GM12878 (cell line): ENCODE measurements around the gene CNTNAP2.

Experiments used
- ASH2L ChIP-seq: fragments of 300-600, 200-600 bp; sonication (generic); IDR thresholded peaks from 2 replicates; pipeline ENCODE4 v1.6.1; 2017; ENCODE audit warnings: low read depth, mild to moderate bottlenecking, borderline replicate concordance
- EP300 ChIP-seq, 2 experiments: fragments of 150-350 bp in 1 of 2; IDR thresholded peaks; 2 replicates each; pipeline ENCODE4 v1.6.1; 2011 to 2012; ENCODE audit warnings: low read depth in 2 of 2, low read length in 2 of 2, borderline replicate concordance in 1 of 2, improper control_type of control experiment in 1 of 2, inconsistent platforms in 1 of 2; ENCODE audit not compliant: control insufficient read depth in 1 of 2
- FOXM1 ChIP-seq: IDR thresholded peaks from 2 replicates; pipeline ENCODE4 v1.6.1; 2012; ENCODE audit warnings: low read depth, mild to moderate bottlenecking, inconsistent platforms, low read length, moderate library complexity
- MYC ChIP-seq: IDR thresholded peaks from 2 replicates; pipeline ENCODE4 v1.6.1; 2011; ENCODE audit warnings: mild to moderate bottlenecking, low read length, moderate library complexity, inconsistent platforms; ENCODE audit not compliant: insufficient read depth, insufficient replicate concordance, insufficient read length, severe bottlenecking
- POLR2A ChIP-seq: IDR thresholded peaks from 2 replicates; pipeline ENCODE4 v1.6.1; 2011; ENCODE audit warnings: low read depth, mild to moderate bottlenecking, low read length
- TCF12 ChIP-seq: IDR thresholded peaks from 2 replicates; pipeline ENCODE4 v1.6.1; 2011; ENCODE audit warnings: low read depth, mild to moderate bottlenecking, low read length
- ZZZ3 ChIP-seq: IDR thresholded peaks from 2 replicates; pipeline ENCODE4 v1.6.1; 2011; ENCODE audit warnings: low read depth; ENCODE audit not compliant: control insufficient read depth, insufficient read length

DNA sequence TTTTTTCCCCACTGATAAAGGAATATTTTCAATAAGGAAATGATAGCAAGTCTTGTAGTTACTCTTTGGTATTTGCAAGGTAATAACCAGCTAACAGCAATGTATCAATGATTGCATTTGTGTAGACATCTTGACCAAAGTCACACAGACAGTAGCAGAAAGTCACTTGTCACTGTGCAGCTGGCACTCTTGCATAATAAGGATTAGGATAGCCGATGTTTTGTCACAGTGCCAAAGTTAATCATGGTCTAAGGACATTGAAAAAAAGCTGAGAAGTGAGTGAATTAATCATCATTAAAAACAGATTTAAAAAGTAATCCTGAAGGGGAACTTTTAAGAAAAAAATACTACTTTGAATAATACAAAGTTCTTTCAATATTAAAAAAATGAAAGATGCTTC, 1639.7 kb downstream of the CNTNAP2 start:
- TF ChIP-seq TCF12 (no peak), ZZZ3 (no peak), ASH2L (no peak), EP300 (IDR thresholded peaks at IDR 0.05; ENCODE audit: borderline replicate concordance in 1 of 2, control insufficient read depth in 1 of 2, low read depth in 2 of 2, low read length in 2 of 2) (no peak), POLR2A (no peak), MYC (no peak), FOXM1 (no peak)
